NCI-H128 (cell line): ENCODE data around the gene FRMD6.
"Not testable (repeated sequence)": the region's sequence is repeated elsewhere in the genome, so short reads cannot be mapped to it uniquely, and the experiment has no call there.

Experiments
- DNase-seq: peaks from one replicate; lab custom pipeline; 2025; ENCODE audit not compliant: unreplicated experiment; lab: John Stamatoyannopoulos, UW

FRMD6 gene

DNA sequence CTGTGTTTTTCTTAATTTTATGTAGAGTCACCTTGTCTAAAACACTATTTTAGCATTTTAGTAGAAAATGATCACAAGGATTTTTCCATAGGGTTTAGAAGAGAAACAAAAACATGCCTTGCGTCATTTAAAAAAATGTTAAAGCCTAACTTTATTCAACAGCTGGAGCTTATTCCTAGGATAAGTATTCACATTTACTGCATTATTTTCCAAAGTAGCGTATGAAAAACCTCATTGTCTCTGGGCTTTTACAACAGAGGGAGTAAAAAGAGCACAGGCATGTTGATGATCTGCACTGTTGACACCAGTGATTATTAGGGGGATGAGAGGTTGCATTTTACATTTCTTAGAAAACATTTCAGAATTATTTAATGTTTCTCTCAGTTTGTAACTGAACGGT, 66.1 kb downstream of the FRMD6 start:
- DNase-seq = no peak

DNA sequence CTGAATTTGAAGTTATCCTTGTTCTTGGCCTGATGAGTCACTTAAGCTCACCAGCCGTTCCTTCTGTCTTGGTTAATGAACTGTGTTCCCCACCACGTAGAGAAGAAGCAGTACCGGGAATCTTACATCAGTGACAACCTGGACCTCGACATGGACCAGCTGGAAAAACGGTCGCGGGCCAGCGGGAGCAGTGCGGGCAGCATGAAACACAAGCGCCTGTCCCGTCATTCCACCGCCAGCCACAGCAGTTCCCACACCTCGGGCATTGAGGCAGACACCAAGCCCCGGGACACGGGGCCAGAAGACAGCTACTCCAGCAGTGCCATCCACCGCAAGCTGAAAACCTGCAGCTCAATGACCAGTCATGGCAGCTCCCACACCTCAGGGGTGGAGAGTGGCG, 68.2 kb downstream of the FRMD6 start:
- DNase-seq = no peak

DNA sequence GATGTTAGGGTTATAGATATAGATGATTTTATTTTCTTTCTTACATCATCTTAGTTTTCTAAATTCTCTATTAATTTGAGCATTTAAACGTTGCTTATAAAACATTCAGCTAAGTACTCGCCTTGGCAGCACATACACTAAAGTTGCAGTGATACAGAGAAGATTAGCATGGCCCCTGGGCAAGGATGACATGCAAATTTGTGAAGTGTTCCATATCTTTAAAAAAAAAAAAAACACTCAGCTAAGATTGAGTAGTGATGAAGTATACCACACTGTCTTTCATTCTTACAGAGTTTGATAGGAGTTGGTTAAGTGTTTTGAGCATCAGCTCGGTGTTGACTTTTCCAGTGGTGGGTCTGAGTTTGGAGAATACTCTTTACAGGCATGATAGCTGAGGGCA, 72.3 kb downstream of the FRMD6 start:
- DNase-seq = no peak

DNA sequence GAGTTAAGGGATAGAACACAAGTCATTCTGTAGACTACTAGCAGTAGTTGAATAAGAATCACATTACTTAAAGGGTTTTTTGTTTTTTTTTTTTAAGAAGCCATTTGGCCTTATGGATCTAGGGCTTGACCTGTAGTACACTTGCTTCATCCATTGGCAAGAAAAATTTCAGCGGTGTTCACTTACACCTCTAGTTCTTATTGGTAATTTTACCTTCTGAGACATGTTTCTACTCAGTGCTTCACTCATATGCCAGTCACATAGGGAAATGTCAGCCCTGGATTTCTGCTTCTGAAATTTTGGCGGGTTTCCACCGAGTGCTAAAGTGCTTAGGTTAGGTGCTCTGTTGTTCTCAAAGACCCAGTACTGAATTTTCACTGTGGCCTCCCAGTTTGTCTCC, 72.9 kb downstream of the FRMD6 start:
- DNase-seq = no peak

DNA sequence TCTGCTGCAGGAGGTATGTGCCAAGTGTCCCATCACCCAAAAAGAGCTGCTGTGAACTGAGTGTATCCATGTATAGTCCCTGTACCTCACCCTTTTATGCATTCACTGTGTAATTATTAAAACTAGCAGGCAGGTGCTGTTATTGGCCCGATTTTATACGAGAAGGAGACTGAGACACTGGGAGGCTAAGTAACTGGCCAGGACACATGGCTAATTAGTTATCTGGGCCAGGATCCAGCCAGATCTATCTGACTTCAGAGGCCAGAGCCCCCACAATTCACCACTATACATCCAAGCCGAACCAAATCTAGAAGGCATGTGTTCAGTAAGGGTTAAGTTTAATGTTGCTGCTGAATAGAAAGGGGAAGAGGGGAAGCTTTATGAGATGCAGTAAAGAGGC, 73.4 kb downstream of the FRMD6 start:
- no peak for DNase-seq

DNA sequence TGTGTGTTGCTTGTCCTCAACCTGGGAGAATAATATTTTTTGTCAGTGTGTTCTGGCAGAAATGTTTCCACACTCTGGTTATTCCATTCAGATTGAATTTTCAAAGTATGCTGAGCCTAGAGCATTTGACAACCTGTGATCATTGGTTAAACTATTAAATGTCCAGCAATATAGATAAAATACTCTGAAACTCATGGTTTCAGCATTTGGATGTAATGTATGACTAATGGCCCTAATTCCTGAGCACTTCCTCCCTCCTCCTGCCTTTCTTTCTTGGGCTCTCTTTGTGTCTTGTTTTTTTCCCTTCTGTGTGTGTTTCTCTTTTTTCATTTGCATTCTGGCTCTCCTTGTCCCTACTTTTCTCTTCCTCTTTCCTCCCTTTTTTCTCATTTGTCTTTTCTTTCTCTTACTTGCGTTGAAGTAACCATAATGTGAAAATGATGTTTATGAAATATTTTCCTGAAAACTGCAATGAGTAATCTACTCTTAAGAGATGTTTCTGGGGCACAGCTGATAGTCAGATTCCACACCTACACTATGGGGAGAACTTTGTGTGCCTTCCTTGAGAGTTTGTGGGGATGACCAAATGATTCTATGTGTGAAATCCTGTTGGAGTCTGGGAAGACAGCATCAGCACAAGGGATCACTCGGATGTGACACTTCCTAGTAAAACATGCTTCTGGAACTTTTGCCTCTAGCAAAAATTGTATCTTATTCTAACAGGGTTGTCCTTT, 74.6 kb downstream of the FRMD6 start:
- no peak for DNase-seq

DNA sequence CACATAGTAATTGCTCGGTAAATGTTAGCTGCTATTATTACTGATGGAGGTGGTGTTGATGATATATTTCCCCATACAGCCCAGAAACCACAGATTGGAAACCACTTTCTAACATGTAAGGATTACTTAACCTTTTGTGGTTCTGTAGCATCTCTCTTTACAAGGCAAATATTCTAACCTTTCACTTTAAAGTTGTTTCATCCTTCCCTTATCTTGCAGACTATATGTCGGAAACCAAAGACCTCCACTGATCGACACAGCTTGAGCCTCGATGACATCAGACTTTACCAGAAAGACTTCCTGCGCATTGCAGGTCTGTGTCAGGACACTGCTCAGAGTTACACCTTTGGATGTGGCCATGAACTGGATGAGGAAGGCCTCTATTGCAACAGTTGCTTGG, 75.8 kb downstream of the FRMD6 start:
- DNase-seq = no peak

DNA sequence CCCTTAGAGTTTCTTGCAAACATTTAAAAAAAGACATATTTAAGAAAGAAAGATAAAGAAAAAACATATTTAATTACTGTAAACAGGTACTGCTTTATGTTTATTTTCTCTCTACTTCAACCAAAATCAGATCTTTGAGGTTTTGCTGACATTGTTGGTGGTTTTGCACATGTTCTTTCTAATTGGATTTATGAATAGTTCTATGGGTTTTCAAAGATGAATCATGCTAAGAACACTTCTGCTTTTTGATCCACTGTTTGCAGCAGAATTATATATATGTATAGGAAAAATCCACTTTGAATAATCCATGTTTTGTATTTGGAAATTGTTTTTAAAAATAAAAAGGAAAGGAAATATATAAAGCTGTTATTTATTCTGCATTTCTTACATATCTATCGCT, 78.4 kb downstream of the FRMD6 start:
- DNase-seq = no peak

DNA sequence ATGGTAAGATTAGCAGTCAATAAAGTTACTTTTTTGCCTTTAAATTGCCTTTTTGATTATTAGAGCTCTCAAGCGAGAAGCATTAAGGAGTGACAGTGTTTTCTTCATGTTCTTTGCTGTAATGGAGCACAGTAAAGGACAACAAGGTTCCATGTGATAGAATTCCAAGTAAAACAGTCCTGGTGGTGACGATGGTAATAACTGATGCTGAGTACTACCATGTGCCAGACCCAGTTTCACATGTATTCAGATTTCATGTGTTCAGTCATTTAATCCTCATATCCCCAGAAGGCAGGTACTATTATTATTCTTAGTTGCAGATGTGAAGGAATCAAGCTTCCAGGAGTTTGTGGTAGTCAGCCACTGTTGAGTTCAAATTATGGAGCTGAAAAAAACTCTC, 79.0 kb downstream of the FRMD6 start:
- no peak for DNase-seq

DNA sequence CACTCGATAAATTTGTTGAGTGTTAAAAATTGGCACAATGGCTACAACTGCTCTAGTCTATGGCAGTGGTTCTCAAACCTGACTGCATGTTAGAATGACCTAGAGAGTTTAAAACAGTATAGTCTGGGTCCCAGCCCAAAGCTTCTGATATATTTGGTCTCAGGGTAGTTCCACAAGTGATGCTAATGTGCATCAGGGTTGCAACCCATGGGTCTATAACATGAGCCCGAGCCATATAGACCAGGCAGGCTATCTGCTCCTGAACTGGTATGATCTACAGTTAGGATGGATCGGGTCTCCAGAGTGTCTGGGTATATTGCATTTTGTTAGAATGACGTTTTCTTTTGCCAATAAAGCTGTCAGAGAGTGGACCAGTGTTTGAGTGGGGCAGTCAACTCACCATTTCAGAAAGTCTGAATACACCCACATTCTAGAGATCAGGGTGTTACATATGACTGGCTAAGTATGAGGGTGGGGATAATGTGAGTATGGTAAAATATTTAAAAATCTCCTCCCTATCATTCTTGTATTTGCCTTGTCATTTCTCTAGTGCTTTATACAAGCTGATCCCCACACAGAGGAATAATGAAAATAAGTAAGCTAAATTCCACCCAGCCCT, 80.9 kb downstream of the FRMD6 start:
- no peak for DNase-seq

DNA sequence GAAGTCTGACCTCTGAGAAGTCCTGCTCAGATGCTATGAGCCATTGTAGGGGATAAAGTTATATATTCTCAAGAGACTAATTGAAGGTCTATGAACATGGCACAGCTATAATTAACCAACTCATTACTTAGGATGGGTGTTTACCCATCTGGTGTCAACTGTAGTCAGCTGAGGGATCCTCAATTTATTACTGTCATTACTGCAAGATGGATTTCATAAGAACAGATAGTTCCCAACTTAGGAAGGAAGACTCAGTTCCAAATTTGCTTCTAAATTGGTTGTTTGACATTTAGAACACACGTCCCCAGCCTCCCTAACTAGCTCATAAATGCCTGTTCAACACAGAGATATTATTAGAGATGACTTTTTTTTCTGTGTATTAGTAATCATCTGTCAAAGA, 81.4 kb downstream of the FRMD6 start:
- DNase-seq = no peak

DNA sequence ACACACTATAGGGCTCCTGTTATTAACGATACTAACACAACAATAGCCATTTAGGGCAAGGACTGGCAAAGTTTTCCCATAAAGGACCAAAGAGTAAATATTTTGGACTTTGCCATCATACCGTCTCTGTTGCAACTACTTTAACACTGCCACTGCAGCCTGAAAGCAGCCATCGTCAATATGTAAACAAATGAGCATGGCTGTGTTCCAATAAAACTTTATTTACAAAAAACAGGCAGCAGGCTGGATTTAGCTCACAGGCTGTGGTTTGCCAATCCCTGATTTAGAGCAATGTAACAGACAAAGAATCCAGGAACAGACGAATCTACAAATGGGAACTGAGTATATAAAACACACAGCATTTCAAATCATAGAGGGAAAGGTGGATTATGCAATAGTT, 84.1 kb downstream of the FRMD6 start:
- no peak for DNase-seq

DNA sequence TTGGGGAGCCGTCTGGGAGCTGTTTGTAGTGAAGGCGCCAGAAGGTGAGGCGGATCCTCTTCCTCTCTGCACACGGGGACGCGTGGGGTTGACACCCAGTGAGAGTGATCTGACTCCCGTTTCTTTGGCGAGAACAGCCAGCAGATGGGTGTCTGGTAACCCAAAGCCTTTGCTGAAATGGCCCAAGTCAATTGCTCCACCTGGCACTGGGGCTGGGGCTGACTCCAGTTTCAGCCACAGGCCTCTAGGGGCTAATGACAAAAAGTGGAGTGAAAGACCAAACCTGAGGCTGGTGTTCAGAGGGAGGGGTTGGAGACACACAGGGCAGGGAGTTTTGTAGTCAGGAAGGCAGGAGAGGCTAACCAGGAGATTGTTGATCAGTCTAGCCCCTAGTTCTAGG, 87.0 kb downstream of the FRMD6 start:
- DNase-seq = peak; percentile 31

DNA sequence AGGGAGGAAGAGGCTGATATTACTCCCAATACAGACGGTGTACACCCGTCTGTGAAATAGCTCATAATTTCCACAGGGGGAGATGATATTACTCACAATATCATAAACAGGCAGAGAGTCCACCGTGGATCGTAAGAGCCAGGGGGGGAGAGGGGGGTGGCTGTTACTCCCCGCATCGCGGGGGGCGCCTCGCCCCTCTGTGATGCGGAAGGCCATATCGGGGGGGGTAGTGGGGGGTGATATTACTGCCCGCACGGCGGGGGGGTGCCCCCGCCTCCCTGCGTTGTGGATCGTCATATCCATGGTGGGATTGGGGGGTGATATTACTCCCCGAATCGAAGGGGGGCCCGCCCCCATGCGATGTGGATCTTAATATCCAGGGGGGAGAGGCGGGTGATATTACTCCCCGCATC, 91.9 kb downstream of the FRMD6 start:
- DNase-seq = no peak

DNA sequence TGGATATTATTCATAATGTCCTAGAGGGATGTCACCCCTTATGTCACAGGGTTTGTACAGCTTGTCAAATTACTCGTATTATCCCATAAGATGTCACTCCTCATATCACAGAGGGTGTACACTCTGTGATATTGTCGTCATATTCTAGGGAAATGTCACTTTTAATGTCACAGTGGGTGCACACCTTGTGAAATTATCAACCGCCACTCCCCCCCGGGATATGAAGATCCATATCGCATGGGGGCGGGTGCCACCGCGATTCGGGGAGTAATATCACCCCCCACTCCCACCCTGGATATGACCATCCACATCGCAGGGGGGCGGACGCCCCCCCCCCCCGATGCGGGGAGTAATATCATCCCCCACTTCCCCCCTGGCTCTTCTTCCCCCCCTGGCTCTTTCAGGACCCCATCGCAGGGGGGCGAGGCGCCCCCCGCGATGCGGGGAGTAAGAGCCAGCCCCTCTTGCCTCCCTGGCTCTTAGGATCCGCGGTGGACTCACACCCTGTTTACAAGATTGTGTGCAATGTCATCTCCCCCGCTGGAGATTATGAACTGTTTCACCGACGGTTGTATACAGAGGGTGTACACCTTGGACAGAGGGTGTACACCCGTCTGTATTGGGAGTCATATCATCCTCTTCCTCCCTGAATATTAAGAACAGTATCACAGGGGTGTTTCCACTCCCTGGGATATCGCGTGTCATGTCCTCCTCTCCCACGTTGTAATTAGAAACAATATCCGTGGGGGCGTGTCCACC, 92.8 kb downstream of the FRMD6 start:
- no peak for DNase-seq

DNA sequence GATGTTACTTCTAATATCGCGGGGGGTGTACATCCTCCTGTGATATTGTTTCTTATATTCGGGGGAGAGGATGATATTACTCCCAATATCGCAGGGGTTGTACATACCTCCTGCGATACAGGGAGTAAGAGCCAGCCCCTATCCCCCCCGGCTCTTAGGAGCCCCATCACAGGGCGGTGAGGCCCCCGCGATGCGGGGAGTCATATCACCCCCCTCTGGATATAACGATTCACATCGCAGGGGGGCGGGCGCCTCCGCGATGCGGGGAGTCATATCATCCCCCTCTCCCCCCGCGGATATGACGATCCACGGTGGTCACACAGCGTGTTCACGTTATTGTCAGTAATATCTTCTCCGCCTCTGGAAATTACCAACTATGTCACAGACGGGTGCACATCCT, 95.1 kb downstream of the FRMD6 start:
- not testable (repeated sequence) for DNase-seq

DNA sequence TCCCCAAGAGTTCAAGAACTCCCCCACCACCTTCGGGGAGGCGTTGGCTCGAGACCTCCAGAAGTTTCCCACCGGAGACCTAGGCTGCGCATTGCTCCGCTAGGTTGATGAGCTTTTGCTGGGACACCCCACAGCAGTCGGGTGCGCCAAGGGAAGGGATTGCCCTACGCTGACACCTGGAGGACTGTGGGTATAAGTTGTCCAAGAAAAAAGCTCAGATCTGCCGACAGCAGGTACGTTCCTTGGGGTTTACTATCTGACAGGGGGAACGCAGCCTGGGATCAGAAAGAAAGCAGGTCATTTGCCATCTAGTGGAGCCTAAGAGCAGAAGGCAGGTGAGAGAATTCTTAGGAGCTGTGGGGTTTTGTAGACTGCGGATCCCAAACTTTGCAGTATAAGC, 98.8 kb downstream of the FRMD6 start:
- no peak for DNase-seq

DNA sequence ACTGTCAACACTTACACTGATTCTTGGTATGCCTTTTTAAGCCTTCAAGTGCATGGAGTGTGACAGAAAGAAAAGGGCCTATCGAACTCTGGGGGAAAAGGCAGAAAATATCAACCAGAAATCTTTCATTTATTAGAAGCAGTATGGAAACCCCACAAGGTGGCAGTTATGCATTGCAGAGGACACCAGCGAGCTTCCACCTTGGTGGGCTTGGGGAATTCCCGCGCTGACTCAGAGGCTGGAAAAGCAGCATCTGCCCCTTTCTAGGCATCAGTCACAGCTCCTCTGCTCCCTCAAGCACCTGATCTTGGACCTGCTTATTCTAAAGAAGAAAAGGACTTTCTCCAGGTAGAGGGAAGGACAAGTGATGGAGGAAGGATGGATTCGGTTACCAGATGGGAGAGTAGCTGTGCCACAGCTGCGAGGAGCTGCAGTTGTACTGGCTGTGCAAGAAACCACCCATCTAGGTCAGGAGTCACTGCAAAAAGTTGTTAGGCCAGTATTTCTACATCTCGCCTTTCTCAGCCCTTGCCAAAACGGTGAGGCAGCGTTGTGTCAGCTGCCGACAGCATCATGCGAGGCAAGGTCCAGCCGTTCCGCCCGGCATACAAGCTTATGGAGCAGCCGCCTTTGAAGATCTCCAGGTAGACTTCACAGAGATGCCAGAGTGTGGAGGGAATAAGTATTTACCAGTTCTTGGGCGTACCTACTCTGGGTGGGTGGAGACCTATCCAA, 100.1 kb downstream of the FRMD6 start:
- not testable (repeated sequence) for DNase-seq

DNA sequence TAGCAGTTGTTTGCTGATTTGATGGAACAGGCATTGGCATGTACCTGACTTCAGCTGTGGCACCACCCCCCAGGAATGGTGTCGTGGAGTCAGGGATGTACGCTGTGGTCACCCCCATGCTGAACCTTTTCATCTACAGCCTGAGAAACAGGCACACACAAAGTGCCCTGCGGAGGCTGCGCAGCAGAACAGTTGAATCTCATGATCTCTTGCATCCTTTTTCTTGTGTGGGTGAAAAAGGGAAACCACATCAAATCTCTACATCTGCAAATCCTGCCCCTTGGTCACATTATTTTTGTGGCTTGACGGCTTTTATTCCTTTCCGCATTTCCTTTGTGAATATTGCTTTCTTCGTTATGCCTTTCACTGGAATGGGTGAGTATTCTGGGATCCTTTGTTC, 106.0 kb downstream of the FRMD6 start:
- not testable (repeated sequence) for DNase-seq

DNA sequence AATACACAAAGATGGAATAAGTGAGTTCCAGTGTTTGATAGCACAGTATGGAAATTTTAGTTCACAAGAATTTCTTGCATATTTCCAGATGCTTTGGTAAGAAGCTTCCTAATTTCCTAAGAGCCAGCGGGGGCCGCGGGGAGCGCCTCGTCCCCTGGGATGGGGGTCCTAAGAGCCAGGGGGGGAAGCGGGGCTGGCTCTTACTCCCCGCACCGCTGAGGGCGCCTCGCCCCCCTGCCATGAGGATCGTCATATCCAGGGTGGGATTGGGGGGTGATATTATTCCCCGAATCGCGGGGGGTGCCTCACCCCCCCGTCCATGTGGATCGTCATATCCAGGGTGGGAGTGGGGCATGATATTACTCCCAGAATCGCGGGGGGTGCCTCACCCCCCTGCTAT, 108.2 kb downstream of the FRMD6 start:
- DNase-seq = no peak

DNA sequence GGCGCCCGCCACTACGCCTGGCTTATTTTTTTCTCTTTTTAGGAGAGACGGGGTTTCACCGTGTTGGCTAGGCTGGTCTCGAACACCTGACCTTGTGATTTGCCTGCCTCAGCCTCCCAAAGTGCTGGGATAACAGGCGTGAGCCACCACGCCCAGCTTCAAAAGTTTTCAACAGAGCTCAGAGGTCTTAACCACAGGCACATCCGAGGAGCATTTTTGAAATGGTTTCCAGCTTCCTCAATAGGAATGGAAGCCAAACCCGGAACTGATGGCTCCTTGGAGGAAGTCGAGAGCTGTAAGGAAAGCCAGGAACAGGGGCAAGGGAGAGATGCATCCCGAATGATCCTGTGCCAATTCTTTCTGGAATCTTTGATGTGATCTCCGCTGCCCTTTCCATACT, 114.0 kb downstream of the FRMD6 start:
- DNase-seq = not testable (repeated sequence)

DNA sequence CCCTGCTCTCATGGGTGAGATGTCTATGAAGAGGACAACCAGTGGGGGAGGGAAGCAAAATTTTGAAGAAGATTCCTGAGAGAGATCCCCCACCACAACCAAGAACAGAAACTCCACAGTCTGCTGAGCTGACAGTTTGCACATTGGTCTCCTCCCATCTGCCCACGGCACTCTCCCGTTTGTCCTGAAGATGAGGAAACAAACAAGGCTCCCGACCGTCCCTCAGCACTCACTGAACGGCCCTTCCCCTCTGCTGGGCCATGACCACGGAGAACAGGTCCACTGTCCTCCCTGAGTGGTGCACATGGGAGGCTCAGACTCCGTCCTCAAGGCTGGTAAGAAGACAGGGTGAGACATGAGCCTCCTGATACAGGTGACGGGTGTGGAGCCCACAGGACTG, 114.9 kb downstream of the FRMD6 start:
- not testable (repeated sequence) for DNase-seq
